NCI-H510A (cell line): Measurements from ENCODE around the gene XYLT1.

Experiments
- DNase-seq: peaks from one replicate; lab custom pipeline; 2025; lab: John Stamatoyannopoulos, UW

XYLT1 gene

GRCh38 chr16:17177959-17178905, 292.5 kb downstream of the XYLT1 start:
- no peak for DNase-seq

DNA sequence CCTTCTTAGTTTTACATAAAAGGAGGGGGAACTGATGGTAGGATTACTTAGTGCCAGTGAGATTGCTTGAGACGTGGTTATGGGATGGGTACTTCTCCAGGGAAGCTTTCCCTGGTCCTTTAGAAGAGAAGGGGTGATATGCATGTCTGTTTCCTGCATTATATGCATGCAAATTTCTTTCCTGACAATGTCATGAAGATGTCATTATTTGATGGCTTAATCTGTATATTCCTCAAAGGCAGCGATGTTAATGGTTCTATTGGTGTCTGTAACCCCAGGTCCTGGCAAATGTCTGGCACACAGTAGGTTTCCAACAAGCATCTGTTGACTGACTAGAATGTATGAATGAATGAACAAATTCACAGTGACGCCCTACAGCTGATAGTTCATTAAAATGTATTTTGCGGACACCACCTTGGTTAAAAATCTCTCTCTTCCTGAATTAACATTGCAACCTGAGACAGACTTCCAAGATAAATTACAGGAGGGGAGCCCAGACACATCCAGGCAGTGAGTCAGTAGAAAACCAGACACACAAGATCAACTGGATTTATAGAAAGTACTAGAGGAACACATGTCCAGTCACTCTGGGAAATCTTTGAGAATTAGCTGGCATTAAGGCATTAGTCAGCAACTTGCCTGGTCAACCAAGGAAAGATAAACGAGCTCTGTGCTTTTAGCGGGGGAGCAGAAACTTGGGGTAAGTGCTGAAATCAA, 293.4 kb downstream of the XYLT1 start:
- DNase-seq: no peak

GRCh38 chr16:17176199-17176598, 294.6 kb downstream of the XYLT1 start:
- no peak for DNase-seq

GRCh38 chr16:17173281-17173680, 297.5 kb downstream of the XYLT1 start:
- DNase-seq: no peak

- DNase-seq: no peak
Observed at GRCh38 chr16:17171250-17172143, 299.3 kb downstream of the XYLT1 start.

DNA sequence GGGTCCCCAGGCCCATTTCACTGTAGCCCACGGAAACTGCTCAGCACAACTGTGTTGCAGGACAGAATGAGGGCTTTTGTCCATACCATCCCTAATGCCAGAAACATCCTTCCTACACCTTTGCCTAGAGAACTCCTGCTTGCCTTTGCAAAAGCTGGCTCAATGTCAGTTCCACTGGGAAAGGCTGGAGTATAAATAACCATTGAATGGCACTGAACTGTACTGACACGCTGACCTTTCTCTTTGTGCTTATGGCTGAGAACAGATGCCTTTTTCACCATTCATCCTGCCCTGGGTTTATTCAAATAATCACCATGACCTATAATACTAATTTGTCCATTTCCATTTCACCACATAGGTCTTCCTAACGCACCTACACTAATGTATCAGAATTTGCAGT, 300.3 kb downstream of the XYLT1 start:
- no peak for DNase-seq

GRCh38 chr16:17168181-17168580, 302.6 kb downstream of the XYLT1 start:
- DNase-seq: no peak

GRCh38 chr16:17166095-17166494, 304.7 kb downstream of the XYLT1 start:
- no peak for DNase-seq

- no peak for DNase-seq
Observed at GRCh38 chr16:17162560-17162959, 308.2 kb downstream of the XYLT1 start.

- DNase-seq: no peak
Observed at GRCh38 chr16:17160920-17161431, 309.8 kb downstream of the XYLT1 start.

DNA sequence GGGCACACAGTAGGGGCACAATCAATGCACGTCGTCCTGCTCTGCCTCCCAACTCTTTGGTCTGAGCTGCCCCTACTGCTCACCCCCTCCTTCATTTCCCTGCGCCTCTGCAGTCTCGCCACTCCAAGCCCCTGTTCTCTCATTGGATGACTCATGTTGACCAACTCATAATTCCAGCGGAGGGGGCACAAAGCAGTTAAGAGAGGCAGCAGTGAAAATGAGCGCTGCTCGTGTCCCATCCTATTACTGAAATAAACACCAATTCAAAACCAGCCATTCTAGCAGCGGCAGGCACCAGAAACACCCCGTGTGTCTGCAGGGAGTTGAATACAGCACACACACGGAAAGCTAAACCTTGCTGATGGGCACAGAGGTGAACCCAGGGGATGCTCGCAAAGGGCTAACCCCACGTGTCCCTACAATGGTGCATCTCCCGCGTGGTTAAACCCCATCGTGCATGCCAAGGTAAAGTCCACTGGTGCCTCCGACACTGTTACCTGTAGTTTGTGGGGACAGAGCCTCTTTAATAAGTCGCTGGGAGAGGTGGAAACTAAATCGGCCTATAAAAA, 310.4 kb downstream of the XYLT1 start:
- peak; percentile 91 for DNase-seq

GRCh38 chr16:17159617-17160016, 311.1 kb downstream of the XYLT1 start:
- DNase-seq: no peak

GRCh38 chr16:17155936-17156335, 314.8 kb downstream of the XYLT1 start:
- DNase-seq: no peak

- DNase-seq: no peak
Observed at GRCh38 chr16:17155485-17155884, 315.3 kb downstream of the XYLT1 start.

DNA sequence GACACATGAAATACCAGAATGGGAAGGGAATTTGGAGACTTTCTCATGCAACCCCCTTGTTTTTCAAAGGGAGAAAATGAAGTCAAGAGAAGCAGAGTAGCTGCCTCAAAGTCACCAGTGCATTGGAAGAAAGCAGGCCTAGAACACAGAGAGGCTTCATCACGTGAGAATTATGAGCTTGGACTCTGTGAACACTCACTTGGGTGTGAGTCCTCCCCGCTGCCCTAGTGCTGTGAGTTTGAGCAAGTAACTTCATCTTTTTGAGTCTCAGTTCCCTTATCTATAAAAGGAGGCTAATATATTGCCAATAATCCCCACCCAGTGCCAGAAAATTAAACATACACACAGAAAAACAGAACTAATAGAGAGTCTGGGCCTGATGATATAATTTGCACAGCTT, 315.8 kb downstream of the XYLT1 start:
- DNase-seq: no peak

GRCh38 chr16:17152311-17152710, 318.4 kb downstream of the XYLT1 start:
- DNase-seq: no peak

DNA sequence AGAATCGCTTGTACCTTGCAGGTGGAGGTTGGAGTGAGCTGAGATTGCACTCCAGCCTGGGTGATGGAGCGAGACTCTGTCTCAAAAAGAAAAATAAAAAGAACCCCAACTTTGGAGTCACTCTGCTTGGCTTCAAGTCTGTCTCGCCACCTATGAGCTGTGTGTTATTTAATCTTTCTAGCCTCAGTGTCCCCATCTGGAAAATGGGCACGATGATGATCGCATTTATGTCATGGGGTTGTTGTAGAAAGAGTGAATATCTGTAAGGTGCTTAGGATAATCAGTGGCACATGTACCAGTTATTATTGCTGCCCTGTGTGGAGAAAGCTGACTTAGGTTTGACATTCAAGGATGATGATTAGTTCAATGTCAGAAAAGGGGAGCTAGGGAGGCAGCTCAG, 319.4 kb downstream of the XYLT1 start:
- DNase-seq: no peak

- DNase-seq: no peak
Observed at GRCh38 chr16:17149904-17150483, 320.8 kb downstream of the XYLT1 start.

GRCh38 chr16:17147942-17148341, 322.8 kb downstream of the XYLT1 start:
- DNase-seq: peak; percentile 26

GRCh38 chr16:17145029-17145428, 325.7 kb downstream of the XYLT1 start:
- DNase-seq: no peak

- DNase-seq: no peak
Observed at GRCh38 chr16:17144431-17144830, 326.3 kb downstream of the XYLT1 start.
